ENCODE measurements around the gene TPSD1.

DNA sequence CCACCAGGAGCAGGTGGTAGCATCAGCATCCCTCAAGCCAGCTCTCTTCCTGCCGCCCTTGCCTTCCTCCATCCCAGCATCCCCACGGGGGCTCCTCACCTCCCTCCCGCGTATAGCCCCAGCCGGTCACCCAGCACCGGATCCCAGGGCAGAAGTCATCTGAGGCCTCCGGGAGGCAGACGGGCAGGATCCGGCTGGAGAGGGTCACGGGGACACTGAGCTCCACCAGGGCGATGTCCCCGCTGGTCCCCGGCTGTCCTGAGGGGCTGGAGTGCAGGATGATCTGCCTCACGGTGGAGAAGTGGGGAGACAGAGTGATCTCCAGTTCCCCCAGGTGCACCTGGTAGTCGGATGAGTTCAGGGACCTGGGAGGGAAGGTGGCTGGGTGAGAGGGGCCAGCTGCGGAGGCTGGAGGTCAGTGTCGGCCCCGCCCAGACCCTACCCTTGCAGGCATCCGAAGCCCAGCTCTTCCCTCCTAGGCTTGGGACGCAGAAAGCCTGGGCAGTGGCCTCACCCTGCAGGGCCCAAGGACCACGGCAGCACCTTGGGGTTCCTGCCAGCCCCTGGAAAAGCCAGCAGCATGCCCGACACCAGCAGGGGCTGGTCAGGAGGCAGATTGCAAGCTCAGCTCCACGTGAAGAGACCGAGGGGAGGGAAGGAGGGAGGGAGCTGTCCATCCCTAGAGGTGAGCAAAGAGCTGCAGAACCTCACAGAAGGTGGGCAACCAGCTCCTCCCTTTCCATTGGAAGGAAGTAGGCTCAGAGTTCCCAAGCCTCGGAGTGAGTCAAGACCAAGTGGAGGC lies 33.1 kb upstream of the TPSD1 start:
- TF ChIP-seq, protein P1, sequence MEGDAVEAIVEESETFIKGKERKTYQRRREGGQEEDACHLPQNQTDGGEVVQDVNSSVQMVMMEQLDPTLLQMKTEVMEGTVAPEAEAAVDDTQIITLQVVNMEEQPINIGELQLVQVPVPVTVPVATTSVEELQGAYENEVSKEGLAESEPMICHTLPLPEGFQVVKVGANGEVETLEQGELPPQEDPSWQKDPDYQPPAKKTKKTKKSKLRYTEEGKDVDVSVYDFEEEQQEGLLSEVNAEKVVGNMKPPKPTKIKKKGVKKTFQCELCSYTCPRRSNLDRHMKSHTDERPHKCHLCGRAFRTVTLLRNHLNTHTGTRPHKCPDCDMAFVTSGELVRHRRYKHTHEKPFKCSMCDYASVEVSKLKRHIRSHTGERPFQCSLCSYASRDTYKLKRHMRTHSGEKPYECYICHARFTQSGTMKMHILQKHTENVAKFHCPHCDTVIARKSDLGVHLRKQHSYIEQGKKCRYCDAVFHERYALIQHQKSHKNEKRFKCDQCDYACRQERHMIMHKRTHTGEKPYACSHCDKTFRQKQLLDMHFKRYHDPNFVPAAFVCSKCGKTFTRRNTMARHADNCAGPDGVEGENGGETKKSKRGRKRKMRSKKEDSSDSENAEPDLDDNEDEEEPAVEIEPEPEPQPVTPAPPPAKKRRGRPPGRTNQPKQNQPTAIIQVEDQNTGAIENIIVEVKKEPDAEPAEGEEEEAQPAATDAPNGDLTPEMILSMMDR (IDR thresholded peaks at IDR 0.05; ENCODE audit: low read depth, low read length, poor library complexity, severe bottlenecking), result no peak
- no peak for TF ChIP-seq EZH2phosphoT487 (IDR thresholded peaks at IDR 0.05; ENCODE audit: borderline replicate concordance, low read length)

All from DOHH2 (cell line).